Mucosa of stomach (tissue), 1 donor: ENCODE results near the gene VMAC.
"Not testable (repeated sequence)": the region's sequence is repeated elsewhere in the genome, so short reads cannot be mapped to it uniquely, and the experiment has no call there.

Experiments used
- H3K27me3 ChIP-seq: one replicate; pipeline ENCODE4 v1.7.0; 2013; ENCODE audit warnings: mild to moderate bottlenecking, low read length; ENCODE audit not compliant: control insufficient read depth, insufficient read depth
- H3K36me3 ChIP-seq: one replicate; pipeline ENCODE4 v1.7.0; 2013; ENCODE audit warnings: low read length; ENCODE audit not compliant: control insufficient read depth, insufficient read depth
- H3K4me1 ChIP-seq: one replicate; pipeline ENCODE4 v1.7.0; 2013; ENCODE audit warnings: mild to moderate bottlenecking, low read length; ENCODE audit not compliant: control insufficient read depth, insufficient read depth
- H3K4me3 ChIP-seq: one replicate; pipeline ENCODE4 v1.7.0; 2013; ENCODE audit warnings: low read length
- H3K9ac ChIP-seq: one replicate; pipeline ENCODE4 v1.7.0; 2013; ENCODE audit warnings: mild to moderate bottlenecking, low read length, moderate library complexity
- H3K9me3 ChIP-seq: one replicate; pipeline ENCODE4 v1.7.0; 2013; ENCODE audit warnings: mild to moderate bottlenecking, low read length, moderate library complexity; ENCODE audit not compliant: control insufficient read depth
- donor health status: Pancreatic carcinoma.

Gene VMAC

GRCh38 chr19:5874496-5874895, 30.2 kb upstream of the VMAC start:
- H3K27me3 ChIP-seq, H3K4me3 ChIP-seq, H3K9me3 ChIP-seq, H3K36me3 ChIP-seq, H3K4me1 ChIP-seq, H3K9ac ChIP-seq: not testable (repeated sequence)

DNA sequence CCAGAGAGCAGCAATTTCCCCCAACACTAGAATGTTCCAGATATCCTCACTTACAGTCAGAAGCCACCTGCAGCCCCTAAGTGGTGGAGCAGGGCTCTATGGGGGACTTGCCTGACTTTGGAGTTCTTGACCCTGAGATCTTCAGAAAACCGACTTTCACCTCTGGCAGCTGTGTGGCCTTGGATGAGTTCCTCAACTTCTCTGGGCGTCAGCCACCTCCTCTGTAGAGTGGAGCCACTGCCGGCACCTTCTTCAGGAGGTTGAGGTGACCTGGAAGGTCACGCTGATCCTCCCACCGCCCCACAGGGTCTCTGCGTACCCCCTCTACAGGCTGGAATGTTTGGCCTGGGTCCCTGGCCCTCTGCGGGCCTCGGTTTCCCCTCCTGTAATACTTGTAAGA, 27.2 kb upstream of the VMAC start:
- Histone ChIP-seq H3K4me1 (no peaks in the 10 kb centered on the region), H3K27me3 (peaks cover 15% of the 10 kb centered on the region)

GRCh38 chr19:5877882-5878281, 26.8 kb upstream of the VMAC start:
- no peaks in the 10 kb centered on the region for H3K4me1 ChIP-seq
- H3K36me3 ChIP-seq: no peaks in the 10 kb centered on the region
- no peaks in the 10 kb centered on the region for H3K9me3 ChIP-seq
- peaks cover 15% of the 10 kb centered on the region for H3K27me3 ChIP-seq
- no peak overlapping the region for H3K4me3 ChIP-seq
- H3K9ac ChIP-seq: no peak overlapping the region

More for the DNA sequence above, 27.2 kb upstream of the VMAC start:
- no peaks in the 10 kb centered on the region for H3K36me3 ChIP-seq
- no peak overlapping the region for H3K4me3 ChIP-seq
- no peak overlapping the region for H3K9ac ChIP-seq
- H3K9me3 ChIP-seq: no peaks in the 10 kb centered on the region

- H3K9me3 ChIP-seq: no peaks in the 10 kb centered on the region
- H3K27me3 ChIP-seq: peaks cover 15% of the 10 kb centered on the region
- no peak overlapping the region for H3K4me3 ChIP-seq
- H3K36me3 ChIP-seq: no peaks in the 10 kb centered on the region
- H3K4me1 ChIP-seq: no peaks in the 10 kb centered on the region
- H3K9ac ChIP-seq: no peak overlapping the region
Measured at GRCh38 chr19:5880196-5880595, 24.5 kb upstream of the VMAC start.

DNA sequence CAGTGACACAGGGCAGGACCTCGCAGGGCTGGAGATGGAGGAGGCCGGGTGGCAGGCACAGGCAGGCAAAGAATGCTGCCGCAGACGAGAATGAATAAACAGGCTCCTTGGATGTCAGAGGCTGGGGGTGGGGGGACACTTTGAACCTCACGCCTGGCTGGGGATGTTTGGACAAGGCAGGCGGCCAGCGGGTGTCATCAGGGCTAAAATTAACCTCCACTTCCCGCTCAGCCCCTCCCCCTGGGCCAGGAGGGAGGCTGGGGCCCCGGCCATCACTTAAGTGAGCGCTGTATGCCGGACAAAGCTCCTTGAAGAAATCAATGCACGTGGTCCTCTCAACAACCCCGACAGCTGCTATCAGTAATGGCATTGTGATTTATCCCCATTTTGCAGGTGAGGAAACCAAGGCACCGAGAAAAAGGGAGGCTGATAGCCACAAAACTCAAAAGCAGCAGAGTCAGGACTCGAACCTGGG, 24.0 kb upstream of the VMAC start:
- no peak overlapping the region for H3K4me3 ChIP-seq
- H3K27me3 ChIP-seq: peaks cover 15% of the 10 kb centered on the region
- H3K9ac ChIP-seq: no peak overlapping the region
- H3K9me3 ChIP-seq: no peaks in the 10 kb centered on the region
- H3K36me3 ChIP-seq: no peaks in the 10 kb centered on the region
- H3K4me1 ChIP-seq: no peaks in the 10 kb centered on the region

DNA sequence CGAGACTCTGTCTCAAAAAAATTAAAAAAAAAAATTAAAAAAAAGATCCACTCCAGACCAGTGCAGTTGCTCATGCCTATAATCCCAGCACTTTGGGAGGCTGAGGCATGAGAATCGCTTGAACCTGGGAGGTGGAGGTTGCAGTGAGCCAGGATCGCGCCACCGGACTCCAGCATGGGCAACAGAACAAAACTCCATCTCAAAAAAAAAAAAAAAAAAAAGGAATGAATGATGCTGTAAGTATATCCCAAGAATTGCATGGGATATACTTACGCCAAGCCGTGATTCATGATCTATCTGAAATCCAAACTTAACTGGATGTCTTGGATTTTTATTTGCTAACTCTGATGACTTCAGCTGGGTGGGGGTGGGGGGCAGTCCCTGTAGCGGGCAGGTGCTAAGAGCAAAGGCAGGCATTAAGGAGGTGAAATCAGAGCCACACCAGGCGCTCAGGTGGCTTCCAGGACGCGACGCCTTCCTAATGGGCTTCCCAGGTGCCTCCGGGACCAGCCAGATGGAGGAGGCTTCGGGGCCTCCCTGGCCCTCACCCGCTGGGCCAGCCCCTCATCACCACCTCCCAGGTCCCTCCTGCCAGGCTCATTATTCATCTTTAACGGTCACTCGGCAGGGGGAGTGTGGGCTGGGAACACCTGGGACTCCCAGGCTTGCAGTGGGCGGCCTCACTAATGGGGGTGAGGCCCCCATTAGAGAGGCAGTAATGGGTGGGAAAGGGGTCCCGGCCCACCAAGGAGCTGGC, 23.0 kb upstream of the VMAC start:
- H3K9ac ChIP-seq: no peak overlapping the region
- H3K4me3 ChIP-seq: no peak overlapping the region
- H3K27me3 ChIP-seq: peaks cover 10% of the 10 kb centered on the region

DNA sequence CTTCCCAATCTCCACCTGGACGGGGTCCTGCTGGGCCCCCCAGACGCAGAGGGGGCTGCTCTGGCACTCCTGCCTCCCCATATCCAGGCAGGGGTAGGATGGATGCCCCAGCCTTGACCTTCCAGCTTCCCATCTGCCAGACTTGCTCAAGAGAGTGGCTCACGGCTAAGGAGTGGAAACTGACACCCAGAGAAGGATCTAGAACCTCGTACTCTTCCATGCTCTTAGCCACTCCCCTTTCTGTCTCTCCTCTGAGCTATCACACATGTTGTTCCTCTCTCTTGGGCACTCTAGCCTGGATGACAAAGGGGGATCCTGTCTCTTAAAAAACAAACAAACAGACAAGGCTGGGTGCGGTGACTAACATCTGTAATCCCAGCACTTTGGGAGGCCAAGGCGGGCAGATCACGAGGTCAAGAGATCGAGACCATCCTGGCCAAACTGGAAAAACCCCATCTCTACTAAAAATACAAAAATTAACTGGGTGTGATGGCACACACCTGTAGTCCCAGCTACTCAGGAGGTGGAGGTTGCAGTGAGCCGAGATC, 22.2 kb upstream of the VMAC start:
- no peak overlapping the region for H3K4me3 ChIP-seq
- H3K9ac ChIP-seq: no peak overlapping the region
- H3K9me3 ChIP-seq: no peaks in the 10 kb centered on the region
- peaks cover 10% of the 10 kb centered on the region for H3K27me3 ChIP-seq
- H3K4me1 ChIP-seq: no peaks in the 10 kb centered on the region
- H3K36me3 ChIP-seq: no peaks in the 10 kb centered on the region

More for the DNA sequence above, 23.0 kb upstream of the VMAC start:
- H3K9me3 ChIP-seq: no peaks in the 10 kb centered on the region
- no peaks in the 10 kb centered on the region for H3K36me3 ChIP-seq
- H3K4me1 ChIP-seq: no peaks in the 10 kb centered on the region

DNA sequence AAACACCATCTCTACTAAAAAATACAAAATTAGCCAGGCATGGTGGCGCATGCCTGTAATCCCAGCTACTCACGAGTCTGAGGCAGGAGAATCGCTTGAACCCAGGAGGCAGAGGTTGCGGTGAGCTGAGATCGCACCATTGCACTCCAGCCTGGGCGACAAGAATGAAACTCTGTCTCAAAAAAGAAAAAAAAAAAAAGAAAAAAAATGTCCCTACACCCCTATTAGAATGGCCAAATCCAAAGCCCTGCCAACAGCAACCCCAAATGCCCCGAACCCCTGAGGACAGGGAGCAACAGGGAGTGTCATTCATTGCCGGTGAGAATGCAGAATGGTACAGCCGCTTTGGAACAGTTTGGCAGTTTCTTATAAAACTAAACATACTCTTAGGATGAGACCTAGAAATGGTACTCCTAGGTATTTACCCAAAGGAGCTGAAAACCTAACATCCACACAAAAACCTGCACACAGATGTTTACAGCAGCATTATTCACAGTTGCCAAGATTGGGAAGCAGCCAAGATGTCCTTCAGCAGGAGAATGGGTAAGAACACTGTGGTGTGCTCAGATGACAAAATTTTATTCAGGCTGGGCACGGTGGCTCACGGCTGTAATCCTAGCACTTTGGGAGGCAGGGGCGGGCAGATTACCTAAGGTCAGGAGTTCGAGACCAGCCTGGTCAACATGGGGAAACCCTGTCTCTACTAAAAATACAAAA, 21.4 kb upstream of the VMAC start:
- H3K4me3 ChIP-seq, H3K9me3 ChIP-seq, H3K4me1 ChIP-seq, H3K36me3 ChIP-seq, H3K9ac ChIP-seq: not testable (repeated sequence)
- peaks cover 10% of the 10 kb centered on the region for H3K27me3 ChIP-seq

- not testable (repeated sequence) for H3K4me3 ChIP-seq, H3K4me1 ChIP-seq, H3K9me3 ChIP-seq, H3K9ac ChIP-seq, H3K36me3 ChIP-seq
- peaks cover 10% of the 10 kb centered on the region for H3K27me3 ChIP-seq
Measured at GRCh38 chr19:5884065-5884811, 20.4 kb upstream of the VMAC start.

DNA sequence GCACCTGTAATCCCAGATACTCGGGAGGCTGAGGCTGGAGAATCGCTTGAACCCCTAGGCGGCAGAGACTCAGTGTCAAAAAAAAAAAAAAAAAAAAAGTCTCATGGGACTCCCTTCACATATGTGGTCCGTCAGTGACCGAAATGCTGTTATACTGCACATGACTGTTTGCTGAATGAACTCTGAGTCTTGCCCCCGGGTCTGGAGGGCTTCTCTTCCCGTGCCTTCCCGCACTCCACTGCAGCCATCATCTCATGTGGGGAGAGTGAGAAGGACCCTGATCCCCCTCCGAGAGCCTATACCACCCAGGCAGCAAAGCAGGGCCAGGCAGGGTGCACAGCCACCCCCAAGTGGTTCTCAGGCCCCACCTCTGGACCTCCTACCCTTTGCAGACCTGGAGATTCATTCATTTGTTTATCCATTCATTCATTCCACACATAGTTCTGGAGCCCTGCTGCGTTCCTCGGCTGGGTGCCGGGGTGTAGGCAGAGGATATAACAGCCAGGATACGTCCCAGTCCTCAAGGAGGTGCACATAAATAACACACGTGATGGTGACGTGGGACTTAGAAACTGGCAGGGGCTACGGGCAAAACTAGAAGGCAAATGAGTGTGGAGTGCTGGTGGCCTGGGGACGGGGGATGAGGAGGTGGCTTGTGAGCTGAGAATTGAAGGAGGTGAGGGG, 15.2 kb upstream of the VMAC start:
- no peak overlapping the region for H3K9ac ChIP-seq
- H3K4me1 ChIP-seq: peaks cover 2% of the 10 kb centered on the region
- peaks cover 12% of the 10 kb centered on the region for H3K27me3 ChIP-seq
- H3K9me3 ChIP-seq: no peaks in the 10 kb centered on the region
- no peak overlapping the region for H3K4me3 ChIP-seq
- no peaks in the 10 kb centered on the region for H3K36me3 ChIP-seq

DNA sequence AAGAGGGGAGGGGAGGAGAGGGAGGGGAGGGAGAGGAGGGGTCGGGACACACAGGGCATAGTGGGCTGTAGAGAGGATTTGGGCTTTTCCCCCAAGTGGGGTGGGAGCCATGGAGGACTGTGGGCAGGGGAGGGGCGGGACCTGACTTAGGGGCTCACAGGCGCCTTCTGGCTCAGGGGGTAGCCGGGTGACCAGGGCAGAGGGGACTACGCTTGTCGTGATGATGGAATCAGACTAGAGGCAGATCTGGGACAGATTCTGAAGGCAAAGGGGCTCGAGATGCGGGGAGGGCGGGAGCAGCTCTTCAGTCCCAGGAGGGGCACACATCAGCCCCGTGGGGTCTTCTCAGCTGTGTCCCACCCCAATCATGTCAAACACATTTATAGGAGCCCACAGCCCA, 14.6 kb upstream of the VMAC start:
- Histone ChIP-seq H3K27me3 (peaks cover 12% of the 10 kb centered on the region), H3K9me3 (no peaks in the 10 kb centered on the region), H3K4me1 (peaks cover 7% of the 10 kb centered on the region), H3K4me3 (no peak overlapping the region), H3K36me3 (no peaks in the 10 kb centered on the region), H3K9ac (no peak overlapping the region)
